SK-N-SH (cell line): ENCODE results near the gene MAP3K7CL. TPM values are rescaled to one million over a fixed set of nuclear protein-coding genes. Genes with fewer than 3 reads are reported as not detected.

Experiments
- CTCF ChIA-PET: fragments of 300-600, 350-600 bp; formaldehyde crosslinking; extraction: SDS; loops from one replicate; lab custom pipeline; 2021; lab: Yijun Ruan, JAX
- POLR2A ChIA-PET: fragments of 350-600 bp; sonication (Branson Sonifier 250); formaldehyde crosslinking; extraction: SDS; loops from one replicate; lab custom pipeline; 2020; ENCODE audit warnings: antibody characterized with exemption, inconsistent platforms; lab: Yijun Ruan, JAX
- DNase-seq: peaks from one replicate; pipeline ENCODE4 v3.0.0; 2012
- H2AFZ ChIP-seq: fragments of 200-600 bp; sonication (generic); 2 replicates; pipeline ENCODE4 v1.8.1; 2016; ENCODE audit warnings: antibody characterized with exemption, mild to moderate bottlenecking, low read depth
- H3F3A ChIP-seq: fragments of 200-600 bp; sonication (generic); replicated peaks from 2 replicates; pipeline ENCODE3; 2016; ENCODE audit warnings: antibody characterized with exemption, mild to moderate bottlenecking; ENCODE audit not compliant: insufficient read depth
- H3K27ac ChIP-seq, 2 experiments: fragments of 200-500 bp in 1 of 2; fragments of 200-600 bp in 1 of 2; sonication (Bioruptor generic) in 1 of 2; sonication (generic), shearing (Covaris generic) in 1 of 2; 2 replicates each; pipeline versions ENCODE4 v1.5.1 to v1.6.1; 2014 to 2016; ENCODE audit warnings: low read depth in 2 of 2, inconsistent platforms in 1 of 2, low read length in 1 of 2, mild to moderate bottlenecking in 1 of 2, mixed read lengths in 1 of 2
- H3K27me3 ChIP-seq: fragments of 200-600 bp; sonication (generic), shearing (Covaris generic); 2 replicates; pipeline ENCODE4 v1.6.1; 2016; ENCODE audit warnings: mixed run types; ENCODE audit not compliant: insufficient read depth
- H3K36me3 ChIP-seq, 2 experiments: fragments of 200-500 bp in 1 of 2; fragments of 200-600 bp in 1 of 2; sonication (Bioruptor generic) in 1 of 2; sonication (generic) in 1 of 2; replicated peaks in 1 of 2; 2 replicates each; pipeline versions ENCODE3 to v1.5.1; 2014 to 2016; ENCODE audit warnings: low read length in 1 of 2, mild to moderate bottlenecking in 1 of 2; ENCODE audit not compliant: insufficient read depth in 2 of 2, control insufficient read depth in 1 of 2
- H3K4me1 ChIP-seq, 2 experiments: fragments of 200-500 bp in 1 of 2; fragments of 200-600 bp in 1 of 2; sonication (Bioruptor generic) in 1 of 2; sonication (generic), shearing (Covaris generic) in 1 of 2; 2 replicates each; pipeline versions ENCODE4 v1.5.1 to v1.6.1; 2014 to 2016; ENCODE audit warnings: low read depth in 1 of 2, low read length in 1 of 2, mixed run types in 1 of 2; ENCODE audit not compliant: insufficient read depth in 2 of 2, control insufficient read depth in 1 of 2
- H3K4me2 ChIP-seq: fragments of 200-600 bp; sonication (generic), shearing (Covaris generic); 2 replicates; pipeline ENCODE4 v1.6.1; 2017; ENCODE audit warnings: mixed run types
- H3K4me3 ChIP-seq, 2 experiments: fragments of 200-500 bp in 1 of 2; fragments of 200-600 bp in 1 of 2; sonication (Bioruptor generic) in 1 of 2; sonication (generic), shearing (Covaris generic) in 1 of 2; 2 replicates each; pipeline versions ENCODE4 v1.5.1 to v1.8.1; 2014 to 2016; ENCODE audit warnings: low read depth in 2 of 2, inconsistent platforms in 1 of 2, low read length in 1 of 2, mild to moderate bottlenecking in 1 of 2, mixed read lengths in 1 of 2, moderate library complexity in 1 of 2
- H3K79me2 ChIP-seq: fragments of 200-600 bp; sonication (generic); 2 replicates; pipeline ENCODE4 v1.8.1; 2017; ENCODE audit warnings: mild to moderate bottlenecking; ENCODE audit not compliant: insufficient read depth
- H3K9ac ChIP-seq: fragments of 200-600 bp; sonication (generic); 2 replicates; pipeline ENCODE4 v1.6.1; 2017; ENCODE audit warnings: mixed run types
- H3K9me2 ChIP-seq: fragments of 200-600 bp; sonication (generic); 2 replicates; pipeline ENCODE4 v1.6.1; 2017; ENCODE audit warnings: mixed run types
- H3K9me3 ChIP-seq: fragments of 200-600 bp; sonication (generic); 2 replicates; pipeline ENCODE4 v1.6.1; 2017; ENCODE audit warnings: mixed run types, mild to moderate bottlenecking, moderate library complexity
- H4K20me1 ChIP-seq: fragments of 200-600 bp; sonication (generic); 2 replicates; pipeline ENCODE4 v1.6.1; 2017; ENCODE audit warnings: mild to moderate bottlenecking, mixed run types; ENCODE audit not compliant: insufficient read depth
- CHD2 ChIP-seq: fragments of 150-350 bp; IDR thresholded peaks from 2 replicates; pipeline ENCODE4 v1.6.1; 2018; ENCODE audit warnings: low read length; ENCODE audit not compliant: partially characterized antibody
- ELF1 ChIP-seq: IDR thresholded peaks from 2 replicates; pipeline ENCODE4 v1.4.0; 2012
- EP300 ChIP-seq, 2 experiments: IDR thresholded peaks; 2 replicates each; pipeline versions ENCODE4 v1.4.0 to v1.6.1; 2012; ENCODE audit warnings: borderline replicate concordance in 1 of 2, low read depth in 1 of 2, low read length in 1 of 2
- FOSL2 ChIP-seq: IDR thresholded peaks from 2 replicates; pipeline ENCODE4 v1.4.0; 2012; ENCODE audit warnings: low read depth, mild to moderate bottlenecking, moderate library complexity, borderline replicate concordance
- FOXM1 ChIP-seq: IDR thresholded peaks from 2 replicates; pipeline ENCODE4 v1.4.0; 2012; ENCODE audit warnings: low read depth, mild to moderate bottlenecking
- GABPA ChIP-seq: IDR thresholded peaks from 2 replicates; pipeline ENCODE4 v1.4.0; 2012; ENCODE audit warnings: low read depth, mild to moderate bottlenecking
- GATA2 ChIP-seq: sonication (generic); formaldehyde crosslinking; IDR thresholded peaks from 2 replicates; pipeline ENCODE4 v1.5.0; 2020; ENCODE audit warnings: mild to moderate bottlenecking, missing genetic modification reagents
- JUND ChIP-seq: IDR thresholded peaks from 2 replicates; pipeline ENCODE4 v1.4.0; 2012
- MEF2A ChIP-seq: IDR thresholded peaks from 2 replicates; pipeline ENCODE4 v1.4.0; 2012; ENCODE audit warnings: low read depth, borderline replicate concordance
- MXI1 ChIP-seq: IDR thresholded peaks from 2 replicates; pipeline ENCODE4 v1.6.1; 2012; ENCODE audit warnings: mild to moderate bottlenecking, low read depth, low read length, improper control_type of control experiment
- NFIC ChIP-seq: IDR thresholded peaks from 2 replicates; pipeline ENCODE4 v1.4.0; 2012; ENCODE audit warnings: borderline replicate concordance
- POLR2AphosphoS5 ChIP-seq: IDR thresholded peaks from 2 replicates; pipeline ENCODE4 v1.6.1; 2012; ENCODE audit warnings: low read depth, low read length
- RCOR1 ChIP-seq: fragments of 150-350 bp; IDR thresholded peaks from 2 replicates; pipeline ENCODE4 v1.6.1; 2017; ENCODE audit warnings: antibody characterized with exemption, low read length
- RXRA ChIP-seq: IDR thresholded peaks from 2 replicates; pipeline ENCODE4 v1.4.0; 2012; ENCODE audit warnings: low read depth, mild to moderate bottlenecking, borderline replicate concordance
- SIN3A ChIP-seq: IDR thresholded peaks from 2 replicates; pipeline ENCODE4 v1.6.1; 2012; ENCODE audit warnings: low read depth, mild to moderate bottlenecking, low read length, moderate library complexity, borderline replicate concordance
- SMC3 ChIP-seq: IDR thresholded peaks from 2 replicates; pipeline ENCODE4 v1.6.1; 2012; ENCODE audit warnings: low read depth, low read length, improper control_type of control experiment
- TAF1 ChIP-seq: IDR thresholded peaks from 2 replicates; pipeline ENCODE4 v1.6.1; 2012; ENCODE audit warnings: low read depth, mild to moderate bottlenecking, low read length, moderate library complexity, borderline replicate concordance
- TEAD4 ChIP-seq: IDR thresholded peaks from 2 replicates; pipeline ENCODE4 v1.4.0; 2012; ENCODE audit warnings: mild to moderate bottlenecking, borderline replicate concordance; ENCODE audit not compliant: insufficient read depth
- WGBS: methylation state at CpG from one replicate; pipeline ENCODE4 v1.1.6; 2017; ENCODE audit warnings: low lambda C conversion rate; 5-methylcytosine and 5-hydroxymethylcytosine counted together
- polyA plus RNA-seq, 3 experiments: library from polyadenylated mRNA; depleted of rRNA; stranded (reverse); fragments of >200 nt; gene quantifications; 2 replicates each; pipeline ENCODE4 v1.2.3, GENCODE V29; 2012
- TF ChIP-seq, protein P1 (sequence below): IDR thresholded peaks from 2 replicates; pipeline ENCODE4; 2012
- TF ChIP-seq, protein P2 (sequence below): IDR thresholded peaks from 2 replicates; pipeline ENCODE4 v1.4.0; 2012; ENCODE audit warnings: low read depth, borderline replicate concordance
- TF ChIP-seq, protein P3 (sequence below): IDR thresholded peaks from 2 replicates; pipeline ENCODE4 v1.6.1; 2012; ENCODE audit warnings: mild to moderate bottlenecking, low read depth, low read length, moderate library complexity
- TF ChIP-seq, protein P4 (sequence below): fragments of 200-600 bp; sonication (generic); IDR thresholded peaks from 2 replicates; pipeline ENCODE4 v1.6.1; 2017; ENCODE audit warnings: antibody characterized with exemption, mild to moderate bottlenecking, moderate library complexity

MAP3K7CL gene
- polyA plus RNA-seq, 1 of the 3 experiments (the other 2 are of a cell fraction), result 2.3 TPM

DNA sequence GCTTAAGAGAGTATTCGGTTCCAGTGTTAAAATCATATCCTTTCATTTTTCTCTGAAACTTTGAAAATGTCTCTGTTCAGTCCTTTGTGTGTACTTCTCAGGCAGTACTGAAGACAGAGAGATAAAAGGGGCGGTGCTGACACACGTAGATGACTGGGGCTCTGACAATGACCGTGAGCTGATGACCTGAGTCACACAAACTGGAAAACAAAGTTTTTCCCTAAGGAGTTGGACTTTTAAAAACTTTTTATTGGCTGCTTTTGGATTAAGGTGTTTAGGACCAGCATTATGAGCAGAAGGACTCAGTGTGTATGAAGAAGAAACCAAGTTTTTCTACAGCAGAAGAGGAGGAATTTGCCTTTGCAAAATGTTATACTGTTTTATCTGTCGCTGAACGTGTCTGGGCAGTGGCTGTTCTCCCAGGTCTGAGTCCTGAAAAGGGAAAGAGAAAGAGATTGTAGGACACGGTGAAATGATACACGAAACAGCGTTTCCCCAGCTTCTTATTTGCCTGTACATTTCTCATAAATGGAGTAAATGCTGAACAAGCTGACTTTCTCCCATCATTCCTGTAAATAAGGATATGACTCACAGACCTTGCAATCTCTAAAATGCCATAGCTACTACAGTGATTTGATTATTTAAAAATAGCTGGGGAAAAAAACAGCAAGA, 51.5 kb downstream of the MAP3K7CL start (continued):
- TF ChIP-seq, protein P1, sequence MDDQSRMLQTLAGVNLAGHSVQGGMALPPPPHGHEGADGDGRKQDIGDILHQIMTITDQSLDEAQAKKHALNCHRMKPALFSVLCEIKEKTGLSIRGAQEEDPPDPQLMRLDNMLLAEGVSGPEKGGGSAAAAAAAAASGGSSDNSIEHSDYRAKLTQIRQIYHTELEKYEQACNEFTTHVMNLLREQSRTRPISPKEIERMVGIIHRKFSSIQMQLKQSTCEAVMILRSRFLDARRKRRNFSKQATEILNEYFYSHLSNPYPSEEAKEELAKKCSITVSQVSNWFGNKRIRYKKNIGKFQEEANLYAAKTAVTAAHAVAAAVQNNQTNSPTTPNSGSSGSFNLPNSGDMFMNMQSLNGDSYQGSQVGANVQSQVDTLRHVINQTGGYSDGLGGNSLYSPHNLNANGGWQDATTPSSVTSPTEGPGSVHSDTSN, result peak; percentile 51; the same call in 1 of the 2 replicates
- TF ChIP-seq, protein P2, sequence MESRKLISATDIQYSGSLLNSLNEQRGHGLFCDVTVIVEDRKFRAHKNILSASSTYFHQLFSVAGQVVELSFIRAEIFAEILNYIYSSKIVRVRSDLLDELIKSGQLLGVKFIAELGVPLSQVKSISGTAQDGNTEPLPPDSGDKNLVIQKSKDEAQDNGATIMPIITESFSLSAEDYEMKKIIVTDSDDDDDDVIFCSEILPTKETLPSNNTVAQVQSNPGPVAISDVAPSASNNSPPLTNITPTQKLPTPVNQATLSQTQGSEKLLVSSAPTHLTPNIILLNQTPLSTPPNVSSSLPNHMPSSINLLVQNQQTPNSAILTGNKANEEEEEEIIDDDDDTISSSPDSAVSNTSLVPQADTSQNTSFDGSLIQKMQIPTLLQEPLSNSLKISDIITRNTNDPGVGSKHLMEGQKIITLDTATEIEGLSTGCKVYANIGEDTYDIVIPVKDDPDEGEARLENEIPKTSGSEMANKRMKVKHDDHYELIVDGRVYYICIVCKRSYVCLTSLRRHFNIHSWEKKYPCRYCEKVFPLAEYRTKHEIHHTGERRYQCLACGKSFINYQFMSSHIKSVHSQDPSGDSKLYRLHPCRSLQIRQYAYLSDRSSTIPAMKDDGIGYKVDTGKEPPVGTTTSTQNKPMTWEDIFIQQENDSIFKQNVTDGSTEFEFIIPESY, result no peak
- TF ChIP-seq TEAD4, result peak; percentile 66
- peak; percentile 74; the same call in 1 of the 2 replicates for TF ChIP-seq FOXM1
- no peak for TF ChIP-seq MXI1
- peak; percentile 86 for TF ChIP-seq JUND
- no peak for TF ChIP-seq GATA2 (CRISPR knock-in tag)
- TF ChIP-seq RCOR1, result no peak
- TF ChIP-seq RXRA, result 0 out of 2 replicates have a peak, but pooled peaks have one; percentile 49
- peak; percentile 86; the same call in 1 of the 2 replicates for TF ChIP-seq POLR2AphosphoS5

DNA sequence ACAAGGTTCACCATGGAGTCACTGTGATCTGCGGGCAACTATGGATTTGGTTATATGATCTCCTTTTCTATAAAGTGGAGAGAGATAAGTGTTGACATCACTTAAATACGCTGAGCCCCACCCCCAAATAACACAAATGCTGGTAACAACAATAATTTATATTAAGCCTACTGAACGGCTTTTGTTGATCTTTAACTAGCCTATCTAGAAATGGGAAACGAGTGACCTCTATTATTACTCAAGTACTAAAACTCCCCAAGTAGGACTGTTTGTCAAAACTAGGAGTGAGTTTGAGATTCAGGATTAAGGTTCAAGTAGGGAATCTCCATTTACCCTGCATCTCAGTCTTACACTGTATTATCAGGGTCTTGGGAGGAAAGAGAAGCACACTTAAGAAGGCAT, 52.2 kb downstream of the MAP3K7CL start:
- Histone ChIP-seq H3K9me2 (no peaks in the 10 kb centered on the region), H3K4me2 (peak overlapping the region; percentile 79), H3F3A (peaks cover 35% of the 10 kb centered on the region), H3K79me2 (peaks cover 7% of the 10 kb centered on the region; the same call in 1 of the 2 replicates), H3K4me3 (peak overlapping the region; percentile 43 to 65; a peak in 3 of 4 replicates), H3K9me3 (no peaks in the 10 kb centered on the region), H2AFZ (peak overlapping the region; percentile 49), H4K20me1 (no peaks in the 10 kb centered on the region), H3K36me3 (peaks cover 0 to 4% of the 10 kb centered on the region in 2 experiments), H3K4me1 (peaks cover 0 to 23% of the 10 kb centered on the region in 2 experiments; a peak in 2 of 4 replicates), H3K9ac (peak overlapping the region; percentile 95), H3K27me3 (no peaks in the 10 kb centered on the region), H3K27ac (peak overlapping the region; percentile 95 to 99)
- ChIA-PET POLR2A (no interaction called here), CTCF (interaction anchor here (1.3 kb wide), 1 partner anchor 18 kb away, joined by 4 read pairs; no protein-coding TSS in a partner anchor)
- 14% methylated on average over 4 of the region's 4 CpGs for WGBS
- DNase-seq, result no peak
- TF ChIP-seq POLR2AphosphoS5, result no peak
- no peak for TF ChIP-seq CHD2
- TF ChIP-seq FOSL2, result no peak
- TF ChIP-seq EP300 (IDR thresholded peaks at IDR 0.05; ENCODE audit: borderline replicate concordance in 1 of 2, low read depth in 1 of 2, low read length in 1 of 2), result no peak
- TF ChIP-seq, protein P3, sequence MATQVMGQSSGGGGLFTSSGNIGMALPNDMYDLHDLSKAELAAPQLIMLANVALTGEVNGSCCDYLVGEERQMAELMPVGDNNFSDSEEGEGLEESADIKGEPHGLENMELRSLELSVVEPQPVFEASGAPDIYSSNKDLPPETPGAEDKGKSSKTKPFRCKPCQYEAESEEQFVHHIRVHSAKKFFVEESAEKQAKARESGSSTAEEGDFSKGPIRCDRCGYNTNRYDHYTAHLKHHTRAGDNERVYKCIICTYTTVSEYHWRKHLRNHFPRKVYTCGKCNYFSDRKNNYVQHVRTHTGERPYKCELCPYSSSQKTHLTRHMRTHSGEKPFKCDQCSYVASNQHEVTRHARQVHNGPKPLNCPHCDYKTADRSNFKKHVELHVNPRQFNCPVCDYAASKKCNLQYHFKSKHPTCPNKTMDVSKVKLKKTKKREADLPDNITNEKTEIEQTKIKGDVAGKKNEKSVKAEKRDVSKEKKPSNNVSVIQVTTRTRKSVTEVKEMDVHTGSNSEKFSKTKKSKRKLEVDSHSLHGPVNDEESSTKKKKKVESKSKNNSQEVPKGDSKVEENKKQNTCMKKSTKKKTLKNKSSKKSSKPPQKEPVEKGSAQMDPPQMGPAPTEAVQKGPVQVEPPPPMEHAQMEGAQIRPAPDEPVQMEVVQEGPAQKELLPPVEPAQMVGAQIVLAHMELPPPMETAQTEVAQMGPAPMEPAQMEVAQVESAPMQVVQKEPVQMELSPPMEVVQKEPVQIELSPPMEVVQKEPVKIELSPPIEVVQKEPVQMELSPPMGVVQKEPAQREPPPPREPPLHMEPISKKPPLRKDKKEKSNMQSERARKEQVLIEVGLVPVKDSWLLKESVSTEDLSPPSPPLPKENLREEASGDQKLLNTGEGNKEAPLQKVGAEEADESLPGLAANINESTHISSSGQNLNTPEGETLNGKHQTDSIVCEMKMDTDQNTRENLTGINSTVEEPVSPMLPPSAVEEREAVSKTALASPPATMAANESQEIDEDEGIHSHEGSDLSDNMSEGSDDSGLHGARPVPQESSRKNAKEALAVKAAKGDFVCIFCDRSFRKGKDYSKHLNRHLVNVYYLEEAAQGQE, result no peak
- TF ChIP-seq GABPA, result no peak
- no peak for TF ChIP-seq TAF1
- TF ChIP-seq ELF1, result no peak
- no peak for TF ChIP-seq SIN3A
- TF ChIP-seq, protein P4, sequence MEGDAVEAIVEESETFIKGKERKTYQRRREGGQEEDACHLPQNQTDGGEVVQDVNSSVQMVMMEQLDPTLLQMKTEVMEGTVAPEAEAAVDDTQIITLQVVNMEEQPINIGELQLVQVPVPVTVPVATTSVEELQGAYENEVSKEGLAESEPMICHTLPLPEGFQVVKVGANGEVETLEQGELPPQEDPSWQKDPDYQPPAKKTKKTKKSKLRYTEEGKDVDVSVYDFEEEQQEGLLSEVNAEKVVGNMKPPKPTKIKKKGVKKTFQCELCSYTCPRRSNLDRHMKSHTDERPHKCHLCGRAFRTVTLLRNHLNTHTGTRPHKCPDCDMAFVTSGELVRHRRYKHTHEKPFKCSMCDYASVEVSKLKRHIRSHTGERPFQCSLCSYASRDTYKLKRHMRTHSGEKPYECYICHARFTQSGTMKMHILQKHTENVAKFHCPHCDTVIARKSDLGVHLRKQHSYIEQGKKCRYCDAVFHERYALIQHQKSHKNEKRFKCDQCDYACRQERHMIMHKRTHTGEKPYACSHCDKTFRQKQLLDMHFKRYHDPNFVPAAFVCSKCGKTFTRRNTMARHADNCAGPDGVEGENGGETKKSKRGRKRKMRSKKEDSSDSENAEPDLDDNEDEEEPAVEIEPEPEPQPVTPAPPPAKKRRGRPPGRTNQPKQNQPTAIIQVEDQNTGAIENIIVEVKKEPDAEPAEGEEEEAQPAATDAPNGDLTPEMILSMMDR, result no peak
- no peak for TF ChIP-seq GATA2 (CRISPR knock-in tag)
- TF ChIP-seq SMC3, result no peak
- no peak for TF ChIP-seq MEF2A
- TF ChIP-seq FOXM1, result no peak
- no peak for TF ChIP-seq NFIC
